ENCODE results near the gene HBG2. TPM values are rescaled to one million over a fixed set of nuclear protein-coding genes. Genes with fewer than 3 reads are reported as not detected.

Gene HBG2
- polyA plus RNA-seq, 1 donor from 2014 or later = not detected

DNA sequence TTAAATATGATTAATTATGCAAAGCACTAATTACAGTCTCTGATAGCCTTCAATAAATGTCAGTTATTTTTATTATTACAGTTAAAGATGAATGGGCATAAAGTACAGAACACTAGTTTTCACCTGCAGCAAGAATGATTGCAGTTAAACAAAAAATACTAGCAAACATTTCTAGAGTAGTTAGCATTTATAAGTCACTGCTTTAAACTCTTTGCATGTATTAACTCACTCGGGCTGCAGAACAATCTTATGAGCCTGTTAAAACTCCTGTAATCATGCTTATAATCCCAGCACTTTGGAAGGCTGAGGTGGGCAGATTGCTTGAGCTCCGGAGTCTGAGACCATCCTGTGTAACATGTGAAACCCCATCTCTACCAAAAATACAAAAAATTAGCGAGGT lies 32.3 kb upstream of the HBG2 start:
- Histone ChIP-seq H3K79me2 (replicated peaks; ENCODE audit: insufficient read depth, low read length) (no peaks in the 10 kb centered on the region), H3K36me3 (ENCODE audit: insufficient read depth, low read length) (no peaks in the 10 kb centered on the region), H3K9me3 (ENCODE audit: low read length) (no peaks in the 10 kb centered on the region), H3K9ac (ENCODE audit: low read length) (no peak overlapping the region), H3F3A (ENCODE audit: insufficient read depth, low read length, poor library complexity, severe bottlenecking) (no peaks in the 10 kb centered on the region), H4K20me1 (ENCODE audit: insufficient read depth) (no peaks in the 10 kb centered on the region), H3K4me3 (ENCODE audit: low read length) (no peak overlapping the region), H3K9me2 (ENCODE audit: insufficient read depth, low read length) (no peaks in the 10 kb centered on the region), H3K4me2 (ENCODE audit: low read length) (no peak overlapping the region), H2AFZ (ENCODE audit: low read depth, low read length) (no peak overlapping the region), H3K27me3 (ENCODE audit: insufficient read depth, low read depth, low read length) (no peaks in the 10 kb centered on the region), H3K27ac (ENCODE audit: low read length) (no peak overlapping the region)
- TF ChIP-seq RAD21 (conservative IDR thresholded peaks at IDR 0.05) (no peak), REST (IDR thresholded peaks at IDR 0.05; ENCODE audit: borderline replicate concordance) (no peak), SMC3 (conservative IDR thresholded peaks at IDR 0.05; ENCODE audit: poor library complexity) (no peak), POLR2AphosphoS5 (IDR thresholded peaks at IDR 0.05) (no peak), EZH2 (IDR thresholded peaks at IDR 0.05; ENCODE audit: borderline replicate concordance, insufficient read depth, low read length, poor library complexity, severe bottlenecking) (no peak), TAF1 (IDR thresholded peaks at IDR 0.05; ENCODE audit: low read depth) (no peak), EP300 (conservative IDR thresholded peaks at IDR 0.05; ENCODE audit: poor library complexity, severe bottlenecking) (no peak), MXI1 (conservative IDR thresholded peaks at IDR 0.05; ENCODE audit: poor library complexity, severe bottlenecking) (no peak)
- TF ChIP-seq, protein P1, sequence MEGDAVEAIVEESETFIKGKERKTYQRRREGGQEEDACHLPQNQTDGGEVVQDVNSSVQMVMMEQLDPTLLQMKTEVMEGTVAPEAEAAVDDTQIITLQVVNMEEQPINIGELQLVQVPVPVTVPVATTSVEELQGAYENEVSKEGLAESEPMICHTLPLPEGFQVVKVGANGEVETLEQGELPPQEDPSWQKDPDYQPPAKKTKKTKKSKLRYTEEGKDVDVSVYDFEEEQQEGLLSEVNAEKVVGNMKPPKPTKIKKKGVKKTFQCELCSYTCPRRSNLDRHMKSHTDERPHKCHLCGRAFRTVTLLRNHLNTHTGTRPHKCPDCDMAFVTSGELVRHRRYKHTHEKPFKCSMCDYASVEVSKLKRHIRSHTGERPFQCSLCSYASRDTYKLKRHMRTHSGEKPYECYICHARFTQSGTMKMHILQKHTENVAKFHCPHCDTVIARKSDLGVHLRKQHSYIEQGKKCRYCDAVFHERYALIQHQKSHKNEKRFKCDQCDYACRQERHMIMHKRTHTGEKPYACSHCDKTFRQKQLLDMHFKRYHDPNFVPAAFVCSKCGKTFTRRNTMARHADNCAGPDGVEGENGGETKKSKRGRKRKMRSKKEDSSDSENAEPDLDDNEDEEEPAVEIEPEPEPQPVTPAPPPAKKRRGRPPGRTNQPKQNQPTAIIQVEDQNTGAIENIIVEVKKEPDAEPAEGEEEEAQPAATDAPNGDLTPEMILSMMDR (IDR thresholded peaks at IDR 0.05; ENCODE audit: poor library complexity, severe bottlenecking) = no peak

- no peaks in the 10 kb centered on the region for H3K27me3 ChIP-seq (ENCODE audit: insufficient read depth, low read depth, low read length)
- H3K9me3 ChIP-seq (ENCODE audit: low read length) = no peaks in the 10 kb centered on the region
- H3K36me3 ChIP-seq (ENCODE audit: insufficient read depth, low read length) = no peaks in the 10 kb centered on the region
- H3K4me3 ChIP-seq (ENCODE audit: low read length) = no peak overlapping the region
- no peak for TF ChIP-seq MXI1 (conservative IDR thresholded peaks at IDR 0.05; ENCODE audit: poor library complexity, severe bottlenecking)
- no peak for TF ChIP-seq EP300 (conservative IDR thresholded peaks at IDR 0.05; ENCODE audit: poor library complexity, severe bottlenecking)
- TF ChIP-seq, protein P1 (IDR thresholded peaks at IDR 0.05; ENCODE audit: poor library complexity, severe bottlenecking) = no peak
- TF ChIP-seq EZH2 (IDR thresholded peaks at IDR 0.05; ENCODE audit: borderline replicate concordance, insufficient read depth, low read length, poor library complexity, severe bottlenecking) = no peak
- H2AFZ ChIP-seq (ENCODE audit: low read depth, low read length) = no peak overlapping the region
- H3K9ac ChIP-seq (ENCODE audit: low read length) = no peak overlapping the region
- no peaks in the 10 kb centered on the region for H4K20me1 ChIP-seq (ENCODE audit: insufficient read depth)
- no peaks in the 10 kb centered on the region for H3K9me2 ChIP-seq (ENCODE audit: insufficient read depth, low read length)
- H3K4me2 ChIP-seq (ENCODE audit: low read length) = no peak overlapping the region
- H3K79me2 ChIP-seq (replicated peaks; ENCODE audit: insufficient read depth, low read length) = no peaks in the 10 kb centered on the region
- H3F3A ChIP-seq (ENCODE audit: insufficient read depth, low read length, poor library complexity, severe bottlenecking) = no peaks in the 10 kb centered on the region
- H3K27ac ChIP-seq (ENCODE audit: low read length) = no peak overlapping the region
Observed at GRCh38 chr11:5286351-5286750, 31.8 kb upstream of the HBG2 start.
